Spleen (tissue), 11 donors: Measurements from ENCODE around the gene NHLRC4. TPM values are rescaled to one million over a fixed set of nuclear protein-coding genes. Genes with fewer than 3 reads are reported as not detected.

Source experiments
- DNase-seq: peaks from one replicate; pipeline ENCODE4 v3.0.0-alpha.2; 2020
- H3K27ac ChIP-seq, 8 donors: fragments of 200-600 bp; sonication (generic) in 7 of 8; 1 replicate in 4 of 8; 2 replicates in 4 of 8; pipeline versions ENCODE4 v1.5.0 to v1.8.0; 2016 to 2021; ENCODE audit warnings: inconsistent platforms in 4 of 8, mild to moderate bottlenecking in 4 of 8, moderate library complexity in 1 of 8
- H3K27me3 ChIP-seq, 7 donors: fragments of 200-600 bp; sonication (generic) in 6 of 7; replicated peaks in 1 of 7; 1 replicate in 4 of 7; 2 replicates in 3 of 7; pipeline versions ENCODE4 v1.5.0 to v1.8.0; 2016 to 2021; ENCODE audit warnings: inconsistent platforms in 3 of 7, mild to moderate bottlenecking in 1 of 7
- H3K36me3 ChIP-seq, 6 donors: fragments of 200-600 bp; sonication (generic) in 5 of 6; 1 replicate in 4 of 6; 2 replicates in 2 of 6; pipeline versions ENCODE4 v1.5.0 to v1.8.0; 2016 to 2021; ENCODE audit warnings: inconsistent platforms in 2 of 6
- H3K4me1 ChIP-seq, 6 donors: fragments of 200-600 bp; sonication (generic) in 5 of 6; 1 replicate in 3 of 6; 2 replicates in 3 of 6; pipeline versions ENCODE4 v1.5.0 to v1.8.0; 2016 to 2021; ENCODE audit warnings: inconsistent platforms in 3 of 6
- H3K4me3 ChIP-seq, 8 donors: fragments of 200-600 bp; sonication (generic) in 7 of 8; 1 replicate in 4 of 8; 2 replicates in 4 of 8; pipeline versions ENCODE4 v1.5.0 to v1.8.0; 2016 to 2021; ENCODE audit warnings: inconsistent platforms in 4 of 8, mild to moderate bottlenecking in 4 of 8, moderate library complexity in 2 of 8
- H3K9me3 ChIP-seq, 8 donors: fragments of 200-600 bp; sonication (generic) in 7 of 8; 1 replicate in 4 of 8; 2 replicates in 4 of 8; pipeline versions ENCODE4 v1.5.0 to v1.8.0; 2016 to 2021; ENCODE audit warnings: inconsistent platforms in 4 of 8
- CTCF ChIP-seq, 11 experiments: fragments of 200-600 bp in 7 of 11; fragments of 450-650 bp in 4 of 11; sonication (generic) in 4 of 11; IDR thresholded peaks in 8 of 11; conservative IDR thresholded peaks in 3 of 11; 1 replicate in 7 of 11; 2 replicates in 4 of 11; pipeline versions ENCODE4 v1.4.0 to v1.8.0; 2016 to 2021; ENCODE audit warnings: antibody characterized with exemption in 11 of 11, inconsistent platforms in 4 of 11, mild to moderate bottlenecking in 1 of 11
- POLR2A ChIP-seq, 3 donors: fragments of 450-650 bp; IDR thresholded peaks; one replicate each; pipeline ENCODE4 v1.5.1; 2017; ENCODE audit warnings: antibody characterized with exemption in 3 of 3, mild to moderate bottlenecking in 1 of 3
- POLR2AphosphoS5 ChIP-seq, 3 donors: sonication (generic); formaldehyde crosslinking; IDR thresholded peaks; one replicate each; pipeline ENCODE4 v1.5.1; 2017; ENCODE audit warnings: antibody characterized with exemption in 3 of 3
- WGBS, 5 donors: extraction: QIAGEN DNeasy Blood & Tissue Kit in 3 of 5; methylation state at CpG; one replicate each; pipeline versions ENCODE4 v1.1.5 to v1.1.7; 2013 to 2018; 5-methylcytosine and 5-hydroxymethylcytosine counted together
- intact Hi-C: fragments of 100-400 bp; cut with DNase I; formaldehyde crosslinking; loops from one replicate; pipeline ENCODE4 v1.15.0; 2023; ENCODE audit warnings: low total_unique reads
- polyA plus RNA-seq, 3 donors: library from polyadenylated mRNA; stranded (reverse); fragments of 200-250 nt; gene quantifications; one replicate each; pipeline ENCODE4 v1.2.1, GENCODE V29; 2013
- total RNA-seq, 7 donors: library from RNA; depleted of rRNA in 3 of 7; stranded (reverse); fragments of >200 nt in 3 of 7; fragmentation: NEBNext Ultra II Directional in 4 of 7; extraction: Animal tissue kit (Norgen Biotek cat#: 25700) in 4 of 7; gene quantifications; one replicate each; pipeline versions ENCODE4 v1.1.0 to v1.2.1, GENCODE V29; 2016 to 2021
- donor health status: healthy with polysubstance abuse.
- donor health status: DM: no; HTN: no; CAD: no; lungs with moderate emphysema.
- donor health status: DM: no; HTN: no; CAD: no.
- donor health status: Bipolar disorder and iron deficiency.
- donor health status: healthy.
- donor health status: DM: no; HTN: no; CAD: no.
- donor health status: DM: yes; HTN: yes; CAD: no.

The NHLRC4 gene
- total and polyA plus RNA-seq, 10 donors = 1.5 to 8.8 (median 4.2) TPM

- Histone ChIP-seq H3K4me3 (peak overlapping the region in 1 of 8 donors; percentile 54), H3K9me3 (no peaks in the 10 kb centered on the region), H3K27ac (no peak overlapping the region), H3K4me1 (peaks cover 2 to 33% (median 14%) of the 10 kb centered on the region in 6 donors), H3K36me3 (no peaks in the 10 kb centered on the region), H3K27me3 (peaks cover 10 to 56% (median 37%) of the 10 kb centered on the region in 7 donors)
- intact Hi-C loops = no loop called here
- 26 to 73% (median 28%) methylated on average over 6 to 54 of the region's 54 CpGs for WGBS, 5 donors
- DNase-seq = no peak
- TF ChIP-seq POLR2AphosphoS5 (IDR thresholded peaks at IDR 0.05) (no peak), CTCF (IDR thresholded peaks at IDR 0.05 in 8 of 11, conservative IDR thresholded peaks at IDR 0.05 in 3 of 11) (no peak), POLR2A (IDR thresholded peaks at IDR 0.05) (no peak)
Observed at GRCh38 chr16:560701-561412, 5.9 kb upstream of the NHLRC4 start.

- TF ChIP-seq POLR2AphosphoS5 (IDR thresholded peaks at IDR 0.05) (no peak), CTCF (IDR thresholded peaks at IDR 0.05 in 8 of 11, conservative IDR thresholded peaks at IDR 0.05 in 3 of 11) (no peak), POLR2A (IDR thresholded peaks at IDR 0.05) (no peak)
- H3K4me1 ChIP-seq = peaks cover 8 to 38% (median 20%) of the 10 kb centered on the region in 6 donors
- no peak for DNase-seq
- H3K27ac ChIP-seq = no peak overlapping the region
- no peaks in the 10 kb centered on the region for H3K36me3 ChIP-seq
- no peak overlapping the region for H3K4me3 ChIP-seq
- H3K9me3 ChIP-seq = no peaks in the 10 kb centered on the region
- H3K27me3 ChIP-seq = peaks cover 10 to 56% (median 37%) of the 10 kb centered on the region in 7 donors
- WGBS, 5 donors = 56 to 80% (median 78%) methylated on average over 3 to 15 of the region's 15 CpGs
- intact Hi-C loops = no loop called here
Observed at GRCh38 chr16:561413-561794, 5.4 kb upstream of the NHLRC4 start.

GRCh38 chr16:561957-562938, 4.6 kb upstream of the NHLRC4 start:
- H3K4me3 ChIP-seq = no peak overlapping the region
- H3K27ac ChIP-seq = no peak overlapping the region
- 86 to 91% (median 88%) methylated on average over 31 to 43 of the region's 43 CpGs for WGBS, 5 donors
- intact Hi-C loops = no loop called here
- peaks cover 10 to 51% (median 37%) of the 10 kb centered on the region in 7 donors for H3K27me3 ChIP-seq
- peaks cover 16 to 47% (median 28%) of the 10 kb centered on the region in 6 donors for H3K4me1 ChIP-seq
- no peak for DNase-seq
- H3K9me3 ChIP-seq = no peaks in the 10 kb centered on the region
- no peaks in the 10 kb centered on the region for H3K36me3 ChIP-seq
- TF ChIP-seq POLR2AphosphoS5 (IDR thresholded peaks at IDR 0.05) (no peak), POLR2A (IDR thresholded peaks at IDR 0.05) (no peak), CTCF (IDR thresholded peaks at IDR 0.05 in 8 of 11, conservative IDR thresholded peaks at IDR 0.05 in 3 of 11) (no peak)
